ENCODE data around the gene FRMD4A.

Gene FRMD4A

GRCh38 chr10:13636776-13637175 is 693.9 kb downstream of the FRMD4A start:
- Histone ChIP-seq H3K4me3 (ENCODE audit: low read depth, low read length) (no peak overlapping the region), H3K36me3 (replicated peaks) (peaks cover 2% of the 10 kb centered on the region), H3K27me3 (replicated peaks) (no peaks in the 10 kb centered on the region), H3K27ac (no peak overlapping the region)
- in situ Hi-C loops (cut with HindIII; ENCODE audit: low pct_ligation_motif_present, low sequenced_read_pairs), result no loop called here
- DNase-seq, result no peak
- no peak for TF ChIP-seq CTCF (IDR thresholded peaks at IDR 0.05; ENCODE audit: low read depth, low read length, missing control alignments)

- no peak for DNase-seq
- no peak for TF ChIP-seq CTCF (IDR thresholded peaks at IDR 0.05; ENCODE audit: low read depth, low read length, missing control alignments)
- peaks cover 8% of the 10 kb centered on the region for H3K36me3 ChIP-seq (replicated peaks)
- H3K27ac ChIP-seq, result peak overlapping the region; percentile 69
- H3K4me3 ChIP-seq (ENCODE audit: low read depth, low read length), result no peak overlapping the region
- no peaks in the 10 kb centered on the region for H3K27me3 ChIP-seq (replicated peaks)
- in situ Hi-C loops (cut with HindIII; ENCODE audit: low pct_ligation_motif_present, low sequenced_read_pairs), result no loop called here
Measured at GRCh38 chr10:13634207-13634606, 696.5 kb downstream of the FRMD4A start.

- in situ Hi-C loops (cut with HindIII; ENCODE audit: low pct_ligation_motif_present, low sequenced_read_pairs), result no loop called here
- TF ChIP-seq CTCF (IDR thresholded peaks at IDR 0.05; ENCODE audit: low read depth, low read length, missing control alignments), result no peak
- H3K27me3 ChIP-seq (replicated peaks), result no peaks in the 10 kb centered on the region
- no peak overlapping the region for H3K4me3 ChIP-seq (ENCODE audit: low read depth, low read length)
- H3K27ac ChIP-seq, result peak overlapping the region; percentile 69
- peak; percentile 97 for DNase-seq
- H3K36me3 ChIP-seq (replicated peaks), result peaks cover 6% of the 10 kb centered on the region
Measured at GRCh38 chr10:13633689-13634088, 697.0 kb downstream of the FRMD4A start.

GRCh38 chr10:13632884-13633440 is 697.8 kb downstream of the FRMD4A start:
- in situ Hi-C loops (cut with HindIII; ENCODE audit: low pct_ligation_motif_present, low sequenced_read_pairs), result no loop called here
- Histone ChIP-seq H3K27ac (peak overlapping the region; percentile 69), H3K4me3 (ENCODE audit: low read depth, low read length) (no peak overlapping the region), H3K36me3 (replicated peaks) (peaks cover 6% of the 10 kb centered on the region), H3K27me3 (replicated peaks) (no peaks in the 10 kb centered on the region)
- no peak for DNase-seq
- no peak for TF ChIP-seq CTCF (IDR thresholded peaks at IDR 0.05; ENCODE audit: low read depth, low read length, missing control alignments)

- in situ Hi-C loops (cut with HindIII; ENCODE audit: low pct_ligation_motif_present, low sequenced_read_pairs), result no loop called here
- H3K36me3 ChIP-seq (replicated peaks), result peaks cover 6% of the 10 kb centered on the region
- H3K27ac ChIP-seq, result no peak overlapping the region
- DNase-seq, result no peak
- no peak overlapping the region for H3K4me3 ChIP-seq (ENCODE audit: low read depth, low read length)
- TF ChIP-seq CTCF (IDR thresholded peaks at IDR 0.05; ENCODE audit: low read depth, low read length, missing control alignments), result no peak
- H3K27me3 ChIP-seq (replicated peaks), result no peaks in the 10 kb centered on the region
Measured at GRCh38 chr10:13632440-13632839, 698.3 kb downstream of the FRMD4A start.

GRCh38 chr10:13631594-13631993 is 699.1 kb downstream of the FRMD4A start:
- no peak overlapping the region for H3K4me3 ChIP-seq (ENCODE audit: low read depth, low read length)
- in situ Hi-C loops (cut with HindIII; ENCODE audit: low pct_ligation_motif_present, low sequenced_read_pairs), result no loop called here
- no peak overlapping the region for H3K27ac ChIP-seq
- peaks cover 6% of the 10 kb centered on the region for H3K36me3 ChIP-seq (replicated peaks)
- no peaks in the 10 kb centered on the region for H3K27me3 ChIP-seq (replicated peaks)
- no peak for DNase-seq
- no peak for TF ChIP-seq CTCF (IDR thresholded peaks at IDR 0.05; ENCODE audit: low read depth, low read length, missing control alignments)

Measured in brain microvascular endothelial cell (primary cell).